G401 (cell line): ENCODE results near the gene AMIGO2. TPM values are rescaled to one million over a fixed set of nuclear protein-coding genes. Genes with fewer than 3 reads are reported as not detected.
"Not testable (repeated sequence)": the region's sequence is repeated elsewhere in the genome, so short reads cannot be mapped to it uniquely, and the experiment has no call there.

Experiments
- DNase-seq: peaks from one replicate; pipeline ENCODE4 v3.0.0-alpha.2; 2015; ENCODE audit warnings: low spot score
- in situ Hi-C: cut with HindIII; loops from 2 replicates; pipeline ENCODE4 v1.10.0; 2016; ENCODE audit warnings: low sequenced_read_pairs, mixed read lengths
- total RNA-seq: library from RNA; depleted of rRNA; stranded (reverse); fragments of >200 nt; shearing (Covaris generic); gene quantifications from 2 replicates; pipeline ENCODE4 v1.2.3, GENCODE V29; 2014; rRNA removed

Gene AMIGO2
- total RNA-seq, 1 experiment from 2014 or later = 186 TPM

GRCh38 chr12:47052274-47052673 lies 27.5 kb downstream of the AMIGO2 start:
- in situ Hi-C loops = no loop called here

GRCh38 chr12:47051291-47051690 lies 28.5 kb downstream of the AMIGO2 start:
- in situ Hi-C loops, DNase-seq: not testable (repeated sequence)

More at GRCh38 chr12:47052274-47052673, 27.5 kb downstream of the AMIGO2 start:
- no peak for DNase-seq

GRCh38 chr12:47048541-47048940 lies 31.2 kb downstream of the AMIGO2 start:
- no peak for DNase-seq
- in situ Hi-C loops = no loop called here

- in situ Hi-C loops = no loop called here
- DNase-seq = no peak
Observed at GRCh38 chr12:47041327-47041726, 38.4 kb downstream of the AMIGO2 start.

- DNase-seq = peak; percentile 42
- in situ Hi-C loops = no loop called here
Observed at GRCh38 chr12:47039756-47040155, 40.0 kb downstream of the AMIGO2 start.

GRCh38 chr12:47039079-47039478 lies 40.7 kb downstream of the AMIGO2 start:
- in situ Hi-C loops = no loop called here
- no peak for DNase-seq

- in situ Hi-C loops = no loop called here
- DNase-seq = peak; percentile 24
Observed at GRCh38 chr12:47038270-47038748, 41.5 kb downstream of the AMIGO2 start.

GRCh38 chr12:47035484-47035883 lies 44.3 kb downstream of the AMIGO2 start:
- in situ Hi-C loops = no loop called here
- DNase-seq = peak; percentile 5

GRCh38 chr12:47034661-47035060 lies 45.1 kb downstream of the AMIGO2 start:
- in situ Hi-C loops = no loop called here
- DNase-seq = no peak

GRCh38 chr12:47033789-47034555 lies 45.8 kb downstream of the AMIGO2 start:
- in situ Hi-C loops = no loop called here

GRCh38 chr12:47033081-47033480 lies 46.7 kb downstream of the AMIGO2 start:
- in situ Hi-C loops = no loop called here
- DNase-seq = peak; percentile 14

More at GRCh38 chr12:47033789-47034555, 45.8 kb downstream of the AMIGO2 start:
- DNase-seq = peak; percentile 3

GRCh38 chr12:47032644-47033043 lies 47.1 kb downstream of the AMIGO2 start:
- in situ Hi-C loops = no loop called here
- DNase-seq = peak; percentile 37

- in situ Hi-C loops = no loop called here
- DNase-seq = no peak
Observed at GRCh38 chr12:47029903-47030302, 49.9 kb downstream of the AMIGO2 start.

GRCh38 chr12:47028981-47029708 lies 50.6 kb downstream of the AMIGO2 start:
- no peak for DNase-seq
- in situ Hi-C loops = no loop called here

GRCh38 chr12:47028186-47028585 lies 51.6 kb downstream of the AMIGO2 start:
- in situ Hi-C loops = no loop called here
- no peak for DNase-seq

Other genes with a start within 250 kb of the AMIGO2 start
- gene PCED1B, start 338 bp downstream of the AMIGO2 start, total RNA-seq = 9.2 and 9.5 TPM in 2 replicates